ENCODE results near the gene DHRS9. TPM values are rescaled to one million over a fixed set of nuclear protein-coding genes. Genes with fewer than 3 reads are reported as not detected.

The DHRS9 gene
- total RNA-seq (1 to 10 TPM; 1.5 to 6.5 TPM), polyA plus RNA-seq (10 to 100 TPM in 1 of 2 donors, 1 to 10 TPM in 1; 1.5 to 17.2 TPM)
- long read RNA-seq, donor 1 = 0 reads
- long read RNA-seq, donor 2, partial matches to known transcripts = 0 of 1 reads
- long read RNA-seq, donor 2, other reads (novel, unspliced or antisense) = 0 of 1 reads
- long read RNA-seq, donor 3 = 0 reads
- long read RNA-seq, donor 4 = 0 reads
- long read RNA-seq, donor 5 = 0 reads

DNA sequence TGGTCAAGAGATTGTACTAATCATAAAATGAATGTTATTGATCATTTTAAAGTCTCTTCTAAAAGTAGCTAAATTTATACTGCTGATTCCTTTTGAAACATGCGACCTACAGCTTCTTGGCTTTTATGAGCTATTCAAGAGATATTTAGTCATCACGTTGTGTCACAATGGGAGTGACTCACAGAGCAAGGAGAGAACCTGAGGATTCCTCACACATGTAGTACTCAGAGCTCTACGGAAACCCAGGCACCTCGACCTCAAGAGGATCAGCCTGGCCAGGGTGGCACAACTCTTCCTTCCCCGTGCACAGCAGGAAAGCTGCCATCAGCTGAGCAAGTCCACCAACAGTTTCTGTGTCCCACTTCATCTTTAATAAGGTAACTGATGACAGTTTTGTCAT, at the start of gene DHRS9:
Gene DHRS9 (plus strand): TSS at position 223 of the 400 bp plus-strand sequence. CDS start 12,019 bp downstream, outside the sequence.
- Histone ChIP-seq H3K27ac (ENCODE audit: low read depth in 1 of 2, low read length in 1 of 2) (no peak within 1 kb of the TSS), H3K36me3 (ENCODE audit: control insufficient read depth in 4 of 4, insufficient read depth in 4 of 4, low read length in 4 of 4) (no peaks in the 10 kb centered on the region), H3K27me3 (ENCODE audit: control insufficient read depth in 3 of 3, insufficient read depth in 3 of 3, low read length in 2 of 3) (no peaks in the 10 kb centered on the region), H3K4me3 (no peak within 1 kb of the TSS), H3K9me3 (ENCODE audit: control insufficient read depth in 4 of 4, insufficient read depth in 3 of 4, low read length in 3 of 4) (no peaks in the 10 kb centered on the region), H3K9ac (ENCODE audit: insufficient read depth in 1 of 2, low read length in 2 of 2) (no peak within 1 kb of the TSS), H3K4me1 (ENCODE audit: control insufficient read depth in 5 of 5, insufficient read depth in 5 of 5, low read length in 5 of 5) (no peaks in the 10 kb centered on the region)
- DNase-seq (no peak), ATAC-seq (ENCODE audit: insufficient read depth, low FRiP score) (no peak)
- WGBS, 2 donors = 23 to 52% methylated on average over 5 of the region's 5 CpGs
- TF ChIP-seq, protein P1, sequence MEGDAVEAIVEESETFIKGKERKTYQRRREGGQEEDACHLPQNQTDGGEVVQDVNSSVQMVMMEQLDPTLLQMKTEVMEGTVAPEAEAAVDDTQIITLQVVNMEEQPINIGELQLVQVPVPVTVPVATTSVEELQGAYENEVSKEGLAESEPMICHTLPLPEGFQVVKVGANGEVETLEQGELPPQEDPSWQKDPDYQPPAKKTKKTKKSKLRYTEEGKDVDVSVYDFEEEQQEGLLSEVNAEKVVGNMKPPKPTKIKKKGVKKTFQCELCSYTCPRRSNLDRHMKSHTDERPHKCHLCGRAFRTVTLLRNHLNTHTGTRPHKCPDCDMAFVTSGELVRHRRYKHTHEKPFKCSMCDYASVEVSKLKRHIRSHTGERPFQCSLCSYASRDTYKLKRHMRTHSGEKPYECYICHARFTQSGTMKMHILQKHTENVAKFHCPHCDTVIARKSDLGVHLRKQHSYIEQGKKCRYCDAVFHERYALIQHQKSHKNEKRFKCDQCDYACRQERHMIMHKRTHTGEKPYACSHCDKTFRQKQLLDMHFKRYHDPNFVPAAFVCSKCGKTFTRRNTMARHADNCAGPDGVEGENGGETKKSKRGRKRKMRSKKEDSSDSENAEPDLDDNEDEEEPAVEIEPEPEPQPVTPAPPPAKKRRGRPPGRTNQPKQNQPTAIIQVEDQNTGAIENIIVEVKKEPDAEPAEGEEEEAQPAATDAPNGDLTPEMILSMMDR (IDR thresholded peaks at IDR 0.05; ENCODE audit: control extremely low read depth, extremely low read depth) = no peak

DNA sequence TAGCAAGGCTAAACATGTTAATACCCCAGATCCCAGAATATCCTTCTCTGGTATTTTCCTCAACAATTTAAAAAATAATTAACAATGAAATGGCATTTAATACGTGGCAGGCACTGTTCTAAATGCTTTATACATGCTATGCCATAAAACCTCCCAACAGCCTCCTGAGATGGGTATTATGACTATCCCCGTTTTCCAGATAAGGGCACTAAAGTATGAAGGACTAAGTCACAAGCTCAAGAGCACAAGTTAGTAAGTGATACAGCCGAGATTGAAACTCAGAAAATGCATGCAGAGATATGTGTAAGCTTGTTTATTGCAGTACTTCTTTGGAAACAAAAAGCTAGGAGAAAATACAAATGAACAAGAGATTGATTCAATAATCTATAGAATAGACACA, 46.2 kb upstream of the DHRS9 start:
- Histone ChIP-seq H3K27me3 (ENCODE audit: control insufficient read depth in 3 of 3, insufficient read depth in 3 of 3, low read length in 2 of 3) (no peaks in the 10 kb centered on the region), H3K9me3 (ENCODE audit: control insufficient read depth in 4 of 4, insufficient read depth in 3 of 4, low read length in 3 of 4) (peaks cover 0 to 2% (median 0%) of the 10 kb centered on the region in 4 donors), H3K27ac (ENCODE audit: low read depth in 1 of 2, low read length in 1 of 2) (no peak overlapping the region), H3K4me1 (ENCODE audit: control insufficient read depth in 5 of 5, insufficient read depth in 5 of 5, low read length in 5 of 5) (no peaks in the 10 kb centered on the region), H3K36me3 (ENCODE audit: control insufficient read depth in 4 of 4, insufficient read depth in 4 of 4, low read length in 4 of 4) (no peaks in the 10 kb centered on the region), H3K4me3 (no peak overlapping the region), H3K9ac (ENCODE audit: insufficient read depth in 1 of 2, low read length in 2 of 2) (no peak overlapping the region)
- DNase-seq = no peak
- no peak for ATAC-seq (ENCODE audit: insufficient read depth, low FRiP score)
- TF ChIP-seq, protein P1 (IDR thresholded peaks at IDR 0.05; ENCODE audit: control extremely low read depth, extremely low read depth) = no peak
- 69 to 89% methylated on average over 3 of the region's 3 CpGs for WGBS, 2 donors

DNA sequence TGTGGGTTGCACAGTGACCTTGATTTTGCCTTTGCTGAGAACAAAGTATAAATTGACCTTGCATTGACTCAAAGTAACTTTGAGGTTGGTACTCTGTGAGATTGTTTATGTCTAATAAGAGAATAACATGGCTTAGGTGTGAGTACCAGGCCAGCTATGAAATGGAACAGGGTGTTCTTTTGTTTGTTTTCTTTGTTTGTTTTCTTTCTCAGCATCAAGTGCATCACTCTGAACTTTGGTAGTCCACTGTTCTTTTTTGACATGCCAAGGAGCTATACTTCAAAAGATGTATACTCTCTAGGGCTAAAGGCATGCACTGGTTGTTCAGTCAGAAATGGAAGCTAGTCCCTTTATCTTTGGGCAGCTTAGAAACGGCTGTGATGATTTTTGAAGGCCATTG, 43.3 kb upstream of the DHRS9 start:
- Histone ChIP-seq H3K9me3 (ENCODE audit: control insufficient read depth in 4 of 4, insufficient read depth in 3 of 4, low read length in 3 of 4) (peaks cover 0 to 2% (median 0%) of the 10 kb centered on the region in 4 donors), H3K9ac (ENCODE audit: insufficient read depth in 1 of 2, low read length in 2 of 2) (no peak overlapping the region), H3K36me3 (ENCODE audit: control insufficient read depth in 4 of 4, insufficient read depth in 4 of 4, low read length in 4 of 4) (no peaks in the 10 kb centered on the region), H3K27me3 (ENCODE audit: control insufficient read depth in 3 of 3, insufficient read depth in 3 of 3, low read length in 2 of 3) (no peaks in the 10 kb centered on the region), H3K27ac (ENCODE audit: low read depth in 1 of 2, low read length in 1 of 2) (no peak overlapping the region), H3K4me3 (no peak overlapping the region), H3K4me1 (ENCODE audit: control insufficient read depth in 5 of 5, insufficient read depth in 5 of 5, low read length in 5 of 5) (no peaks in the 10 kb centered on the region)
- ATAC-seq (ENCODE audit: insufficient read depth, low FRiP score) = no peak
- TF ChIP-seq, protein P1 (IDR thresholded peaks at IDR 0.05; ENCODE audit: control extremely low read depth, extremely low read depth) = no peak
- WGBS, 2 donors = 56 to 83% methylated on average over 1 of the region's 1 CpG
- DNase-seq = no peak

DNA sequence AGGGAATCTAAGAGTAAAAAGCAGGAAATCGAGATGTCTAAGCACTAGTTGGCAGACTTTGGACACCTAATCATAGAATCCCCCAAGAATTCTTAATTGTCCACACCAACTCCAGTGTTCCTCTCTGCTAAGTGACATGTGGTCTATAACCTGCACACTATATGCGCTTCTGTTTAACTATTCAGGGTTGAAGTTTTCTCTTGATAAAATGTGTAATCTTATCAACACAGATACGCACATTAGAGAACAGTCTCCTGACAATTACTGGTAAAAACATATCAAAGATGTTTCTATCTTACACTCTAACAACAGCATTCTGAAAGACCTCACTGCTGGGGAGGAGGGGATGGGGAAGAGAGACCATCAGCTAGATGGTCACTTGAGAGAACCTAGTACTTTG, 42.1 kb upstream of the DHRS9 start:
- Histone ChIP-seq H3K9ac (ENCODE audit: insufficient read depth in 1 of 2, low read length in 2 of 2) (no peak overlapping the region), H3K4me1 (ENCODE audit: control insufficient read depth in 5 of 5, insufficient read depth in 5 of 5, low read length in 5 of 5) (no peaks in the 10 kb centered on the region), H3K36me3 (ENCODE audit: control insufficient read depth in 4 of 4, insufficient read depth in 4 of 4, low read length in 4 of 4) (no peaks in the 10 kb centered on the region), H3K27ac (ENCODE audit: low read depth in 1 of 2, low read length in 1 of 2) (no peak overlapping the region), H3K9me3 (ENCODE audit: control insufficient read depth in 4 of 4, insufficient read depth in 3 of 4, low read length in 3 of 4) (peaks cover 0 to 2% (median 0%) of the 10 kb centered on the region in 4 donors), H3K4me3 (no peak overlapping the region), H3K27me3 (ENCODE audit: control insufficient read depth in 3 of 3, insufficient read depth in 3 of 3, low read length in 2 of 3) (no peaks in the 10 kb centered on the region)
- TF ChIP-seq, protein P1 (IDR thresholded peaks at IDR 0.05; ENCODE audit: control extremely low read depth, extremely low read depth) = no peak
- ATAC-seq (ENCODE audit: insufficient read depth, low FRiP score) (no peak), DNase-seq (no peak)
- 81 to 94% methylated on average over 3 of the region's 3 CpGs for WGBS, 2 donors
